Retina (tissue), 1 donor: ENCODE measurements around the gene LINGO3.

ENCODE experiments used
- DNase-seq: peaks from one replicate; pipeline ENCODE4 v3.0.0-alpha.2; 2016

Gene LINGO3

DNA sequence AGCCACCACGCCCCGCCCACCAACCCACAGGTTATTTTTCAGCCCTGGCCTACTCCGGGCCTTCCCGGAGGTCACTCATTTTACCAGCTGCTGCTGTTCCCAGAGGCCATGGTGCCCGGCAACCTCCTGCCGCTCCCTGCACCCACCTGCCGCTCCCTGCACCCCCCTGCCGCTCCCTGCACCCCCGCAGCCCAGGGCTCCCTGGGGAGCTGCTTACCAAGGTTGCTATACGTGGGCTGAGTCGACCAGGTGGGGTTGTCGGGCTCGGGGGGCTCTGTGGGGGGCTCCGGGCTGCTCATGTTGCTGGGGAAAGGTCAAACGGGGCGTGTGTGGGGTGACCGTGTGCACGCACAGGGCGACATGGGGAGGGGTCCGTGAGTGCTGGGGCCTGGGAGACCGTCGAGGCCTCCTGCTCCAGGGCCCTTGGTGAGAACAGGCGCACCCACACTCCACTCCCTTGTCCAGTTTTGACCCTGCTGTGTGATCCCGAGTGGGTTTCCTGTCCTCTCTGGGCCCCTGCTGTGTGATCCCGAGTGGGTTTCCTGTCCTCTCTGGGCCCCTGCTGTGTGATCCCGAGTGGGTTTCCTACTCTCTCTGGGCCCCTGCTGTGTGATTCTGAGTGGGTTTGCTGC is 27.2 kb downstream of the LINGO3 start:
- no peak for DNase-seq

DNA sequence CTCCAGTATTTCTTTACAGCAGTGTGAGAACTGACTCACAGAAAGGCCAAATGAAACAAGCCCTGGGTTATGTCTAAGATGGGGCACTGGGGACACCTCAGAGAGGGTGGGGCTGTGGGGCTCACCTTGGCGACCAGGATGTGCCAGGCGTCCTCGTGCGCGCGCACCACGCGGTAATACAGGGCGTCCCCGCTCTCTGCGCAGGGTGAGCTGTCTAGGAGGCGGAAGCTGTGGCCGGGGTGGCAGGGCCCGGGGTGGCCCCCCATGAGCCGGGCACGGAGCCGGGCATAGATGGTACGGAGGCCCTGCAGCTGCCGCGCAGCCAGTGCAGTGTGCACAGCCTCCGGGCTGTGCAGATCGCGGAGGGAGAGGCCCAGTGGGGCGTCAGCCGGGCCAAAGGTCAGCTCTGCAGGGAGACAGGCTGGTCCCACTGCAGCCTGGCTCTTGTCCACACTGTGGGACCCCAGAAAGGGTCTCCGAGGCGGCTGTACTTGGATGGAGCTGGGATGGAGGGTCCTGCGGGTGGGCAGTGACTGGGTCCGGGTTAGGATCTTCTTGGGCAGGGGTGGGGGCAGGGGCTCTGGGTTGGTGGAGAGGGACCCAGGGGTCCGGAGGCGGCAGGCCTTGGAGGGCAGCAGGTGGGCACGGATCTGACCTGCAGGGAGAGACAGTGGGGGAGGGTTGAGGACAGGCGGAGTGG is 29.3 kb downstream of the LINGO3 start:
- DNase-seq: no peak

DNA sequence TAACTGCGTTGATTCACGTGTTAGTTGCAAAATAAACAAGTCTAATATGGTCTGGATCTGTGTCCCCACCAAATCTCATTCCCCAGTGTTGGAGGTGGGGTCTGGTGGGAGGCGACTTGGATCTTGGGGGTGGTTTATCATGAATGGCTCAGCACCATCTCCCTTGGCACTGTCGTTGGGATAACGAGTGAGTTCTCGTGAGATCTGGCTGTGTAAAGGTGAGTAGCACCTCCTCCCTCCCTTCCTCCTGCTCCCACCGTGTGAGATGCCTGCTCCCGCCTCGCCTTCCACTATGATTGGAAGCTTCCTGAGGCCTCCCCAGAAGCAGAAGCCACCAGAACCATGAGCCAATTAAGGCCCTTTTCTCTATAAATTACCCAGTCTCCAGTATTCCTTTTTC is 30.8 kb downstream of the LINGO3 start:
- no peak for DNase-seq

DNA sequence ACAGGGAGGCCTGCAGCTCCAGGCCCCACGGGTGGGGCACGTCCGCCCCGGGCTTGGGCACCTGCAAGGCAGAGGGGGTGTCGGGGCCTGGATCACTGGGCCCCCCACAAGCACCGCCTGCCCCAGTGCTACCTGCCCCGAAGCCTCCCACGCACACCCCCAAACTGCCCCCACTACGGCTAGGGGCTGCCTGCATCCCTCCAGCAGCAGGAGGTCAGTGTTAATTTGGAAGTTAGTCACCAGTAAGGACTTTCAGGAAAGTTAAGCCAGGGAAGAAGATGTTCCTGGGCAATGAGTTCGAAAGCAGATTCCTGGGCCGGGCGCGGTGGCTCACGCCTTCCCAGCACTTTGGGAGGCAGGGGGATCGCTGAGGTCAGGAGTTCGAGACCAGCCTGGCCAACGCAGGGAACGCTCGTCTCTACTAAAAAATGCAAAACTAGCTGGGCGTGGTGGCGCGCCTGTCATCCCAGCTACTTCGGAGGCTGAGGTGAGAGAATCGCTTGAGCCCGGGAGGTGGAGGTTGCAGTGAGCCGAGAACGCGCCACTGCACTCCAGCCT is 31.4 kb downstream of the LINGO3 start:
- DNase-seq: no peak

DNA sequence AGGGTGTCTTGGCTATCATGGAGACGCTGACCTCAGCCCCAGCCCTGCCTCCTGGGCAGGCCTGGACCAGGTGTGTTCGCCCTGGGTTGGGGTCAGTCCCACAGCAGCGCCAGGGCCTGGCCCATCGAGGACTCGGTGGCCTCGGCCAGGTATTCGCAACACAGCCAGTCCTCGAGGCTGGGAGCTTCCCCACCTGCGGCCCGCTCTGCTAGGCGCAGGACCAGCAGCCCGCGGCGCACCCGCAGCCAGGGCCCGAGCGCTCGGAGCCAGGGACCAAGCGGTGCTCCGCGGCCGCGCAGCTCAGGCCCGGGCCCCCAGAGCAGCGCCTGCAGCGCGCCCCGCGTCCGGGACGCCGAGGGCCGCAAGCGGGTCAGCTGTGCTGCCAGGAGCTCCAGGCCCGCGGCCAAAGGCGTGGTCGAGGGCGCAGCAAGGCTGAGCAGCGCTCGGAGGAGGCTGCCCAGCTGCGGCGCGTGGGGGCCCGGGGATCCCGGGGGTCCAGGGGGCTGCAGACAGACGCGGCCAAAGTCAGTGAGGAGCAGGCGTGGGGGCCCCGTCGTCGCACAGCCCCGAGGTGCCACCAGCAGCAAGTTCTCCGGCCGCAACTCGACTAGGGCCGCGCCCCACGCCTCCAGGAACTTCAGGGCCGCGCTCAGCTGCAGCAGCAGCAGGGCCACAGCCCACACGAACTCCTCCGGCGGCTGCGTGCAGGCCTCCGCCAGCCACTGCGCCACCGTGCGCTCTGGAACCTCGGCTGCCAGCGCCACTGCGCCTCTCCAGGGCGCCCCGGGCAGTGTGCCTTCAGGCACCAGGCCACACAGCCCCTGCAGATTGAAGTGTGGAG is 32.1 kb downstream of the LINGO3 start:
- DNase-seq: no peak

DNA sequence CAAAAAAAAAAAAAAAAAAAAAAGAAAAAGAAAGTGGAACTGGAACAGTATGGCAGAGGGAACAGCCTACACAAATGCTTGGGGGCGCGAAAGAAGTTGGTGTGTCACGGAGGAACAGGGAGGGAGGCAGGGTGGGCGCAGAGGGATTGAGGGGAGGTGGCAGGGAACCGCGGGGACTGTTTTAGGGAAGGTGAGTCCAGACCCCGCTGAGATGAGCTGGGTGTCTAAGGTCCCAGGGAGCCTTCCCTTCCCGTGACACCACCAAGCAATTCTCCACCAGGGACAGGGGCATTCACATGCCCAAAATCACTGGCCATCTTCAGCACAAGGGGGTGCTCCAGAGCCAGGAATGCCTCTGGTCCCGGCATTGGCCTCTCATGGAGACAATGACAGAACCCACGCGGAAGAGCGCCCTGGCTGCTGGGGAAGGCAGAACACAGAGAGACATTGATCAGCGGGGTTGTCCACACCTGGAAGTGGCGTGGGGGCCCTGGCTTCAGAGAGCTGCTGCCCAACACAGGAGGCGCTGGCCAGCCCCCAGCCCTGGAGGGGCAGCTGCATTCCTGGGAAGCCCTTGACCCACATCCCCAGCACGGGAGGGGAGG is 32.9 kb downstream of the LINGO3 start:
- DNase-seq: peak; percentile 83

DNA sequence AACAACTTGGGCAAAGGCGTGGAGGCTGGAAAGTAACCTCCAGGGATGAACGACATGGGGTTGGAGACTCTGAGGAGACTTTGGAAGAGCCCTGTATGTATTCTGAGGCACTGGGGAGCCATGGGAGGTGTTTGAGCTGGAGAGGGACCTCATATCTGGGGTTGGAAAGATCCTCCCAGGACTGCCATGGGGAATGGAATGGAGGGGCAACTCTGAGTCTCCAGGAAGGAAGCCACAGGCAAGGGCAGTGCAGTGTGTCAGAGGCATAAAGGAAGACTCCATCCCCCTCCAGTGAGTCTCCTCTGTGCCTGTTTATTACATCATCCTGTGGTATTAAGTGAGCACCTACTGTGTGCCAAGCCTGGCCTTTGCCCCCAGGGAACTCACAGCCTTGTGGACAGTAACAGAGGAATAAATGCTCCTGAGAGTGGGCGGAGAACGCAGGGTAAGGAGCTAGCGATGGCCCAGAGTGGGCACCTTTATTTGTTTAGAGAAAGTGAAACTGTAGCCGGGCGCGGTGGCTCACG is 33.7 kb downstream of the LINGO3 start:
- no peak for DNase-seq

DNA sequence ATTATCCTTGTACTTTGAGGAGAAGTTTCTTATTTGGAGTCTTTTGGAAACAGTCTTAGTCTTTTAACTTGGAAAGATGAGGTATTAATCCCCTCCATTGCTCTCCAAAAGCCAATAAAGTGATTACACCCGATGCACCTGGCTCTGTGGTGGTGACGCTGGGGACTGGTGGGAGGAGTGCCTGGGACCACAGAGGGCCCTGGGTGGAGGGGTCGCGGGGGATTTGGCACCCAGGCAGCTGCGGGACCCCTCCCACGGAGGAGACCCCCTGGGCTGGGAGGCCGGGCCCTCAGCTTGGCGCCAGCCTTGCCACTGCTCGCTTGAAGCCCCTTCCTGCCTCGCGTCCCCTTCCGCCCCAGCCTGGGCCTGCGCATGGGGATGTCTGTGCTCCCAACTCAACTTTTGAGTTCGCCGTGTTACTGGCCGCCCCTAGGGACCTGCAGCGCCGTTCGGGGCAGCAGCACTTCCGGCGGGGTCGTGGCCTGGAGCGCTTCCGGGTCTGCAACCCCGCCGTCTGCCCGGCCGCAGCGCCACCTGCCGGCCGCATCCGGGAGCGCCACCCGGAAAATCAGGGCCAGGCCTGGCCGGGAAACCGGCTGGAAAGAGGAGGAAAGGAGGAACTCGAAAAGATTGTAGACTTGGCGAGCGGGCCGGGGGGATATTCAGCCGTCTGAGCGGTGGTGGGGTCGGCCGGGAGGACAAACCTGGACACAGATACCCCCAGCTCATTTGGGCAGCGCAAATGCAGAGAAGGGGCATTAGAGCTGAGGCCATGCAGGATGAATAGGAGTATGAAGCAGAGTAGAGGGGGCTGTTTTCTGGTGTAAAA is 34.4 kb downstream of the LINGO3 start:
- DNase-seq: peak; percentile 89

DNA sequence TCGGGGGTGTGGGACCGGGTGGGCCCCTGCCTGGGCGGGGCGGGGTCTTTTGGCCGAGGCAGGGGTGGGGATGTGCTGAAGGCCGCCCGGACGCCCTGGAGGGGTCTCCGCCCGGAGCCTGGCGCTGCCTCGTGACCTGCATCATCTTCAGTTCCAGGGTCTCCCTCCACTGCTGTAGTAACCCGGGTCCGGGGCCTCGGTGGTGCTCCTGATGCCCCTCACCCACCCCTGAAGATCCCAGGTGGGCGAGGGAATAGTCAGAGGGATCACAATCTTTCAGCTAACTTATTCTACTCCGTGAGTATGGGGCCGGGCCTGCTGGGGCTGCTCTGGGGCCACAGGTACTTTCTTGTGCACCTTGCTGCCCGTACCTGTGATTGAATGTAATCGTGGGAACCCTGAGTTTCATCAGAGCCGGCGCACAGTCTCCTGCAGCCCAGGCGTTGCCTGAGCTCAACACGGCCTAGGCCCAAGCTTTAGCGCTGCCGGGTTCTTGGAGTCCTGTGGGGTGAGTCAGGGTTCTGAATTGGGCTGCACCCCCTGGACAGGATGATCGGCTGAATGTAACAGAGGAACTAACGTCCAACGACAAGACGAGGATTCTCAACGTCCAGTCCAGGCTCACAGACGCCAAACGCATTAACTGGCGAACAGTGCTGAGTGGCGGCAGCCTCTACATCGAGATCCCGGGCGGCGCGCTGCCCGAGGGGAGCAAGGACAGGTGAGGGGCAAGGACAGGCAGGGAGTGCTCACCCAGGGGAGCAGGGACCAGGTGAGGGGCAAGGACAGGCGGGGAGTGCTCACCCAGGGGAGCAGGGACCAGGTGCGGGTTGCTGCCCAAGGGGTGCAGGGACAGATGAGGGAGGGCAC is 36.5 kb downstream of the LINGO3 start:
- DNase-seq: no peak

DNA sequence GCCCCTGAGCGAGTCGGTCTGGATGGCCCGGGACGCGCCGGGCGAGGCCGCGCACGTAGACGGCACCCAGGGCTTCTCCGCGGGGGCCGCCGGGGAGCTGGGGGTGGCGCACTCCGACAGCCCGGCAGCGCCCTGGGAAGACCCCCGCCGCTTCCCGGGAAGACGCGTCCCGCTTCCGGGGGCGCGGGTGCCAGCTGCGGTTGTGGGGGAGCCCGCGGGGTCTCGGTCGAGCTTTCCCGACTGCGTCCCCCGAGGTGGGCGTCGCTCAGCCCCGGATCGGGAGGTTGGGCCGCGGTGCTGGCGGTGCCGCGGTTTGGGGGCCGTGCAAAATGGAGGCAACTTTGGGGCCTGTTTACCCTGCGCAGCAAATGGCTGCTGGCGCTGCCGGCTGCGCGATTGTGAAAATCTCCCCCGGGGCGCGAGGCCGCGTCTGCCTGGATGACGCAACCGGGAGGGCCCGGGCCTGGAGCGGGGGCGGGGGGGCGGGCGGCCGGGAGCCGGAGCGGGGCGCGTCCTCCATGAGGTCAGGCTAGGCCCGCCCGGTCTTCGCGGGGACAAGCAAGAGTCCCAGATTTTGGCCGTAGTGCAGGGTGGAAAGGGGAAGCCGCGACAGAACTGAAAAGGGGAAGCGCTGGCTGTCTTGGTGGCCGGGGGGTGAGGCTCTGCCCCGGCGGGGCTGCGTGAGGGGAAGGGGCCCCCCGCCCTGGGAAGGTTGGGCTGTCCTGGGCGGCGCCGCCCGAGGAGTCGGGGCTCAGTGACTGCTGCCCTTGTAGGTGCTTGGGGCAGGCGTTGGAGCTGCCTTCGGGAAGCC is 37.3 kb downstream of the LINGO3 start:
- peak; percentile 59 for DNase-seq

DNA sequence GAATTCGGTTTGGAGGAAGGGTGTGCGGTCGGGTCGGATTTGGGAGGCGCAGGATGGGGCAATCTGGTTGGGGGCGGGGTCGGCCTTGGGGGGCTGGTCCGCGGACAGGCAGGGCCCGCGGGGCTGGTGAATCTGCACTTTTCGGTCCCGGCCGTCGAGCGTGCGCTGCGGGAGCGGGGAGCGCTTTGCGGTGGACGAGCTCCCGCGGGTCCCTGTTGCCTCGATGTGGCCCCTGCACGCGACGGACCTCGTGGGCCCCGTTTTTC is 37.9 kb downstream of the LINGO3 start:
- DNase-seq: no peak

DNA sequence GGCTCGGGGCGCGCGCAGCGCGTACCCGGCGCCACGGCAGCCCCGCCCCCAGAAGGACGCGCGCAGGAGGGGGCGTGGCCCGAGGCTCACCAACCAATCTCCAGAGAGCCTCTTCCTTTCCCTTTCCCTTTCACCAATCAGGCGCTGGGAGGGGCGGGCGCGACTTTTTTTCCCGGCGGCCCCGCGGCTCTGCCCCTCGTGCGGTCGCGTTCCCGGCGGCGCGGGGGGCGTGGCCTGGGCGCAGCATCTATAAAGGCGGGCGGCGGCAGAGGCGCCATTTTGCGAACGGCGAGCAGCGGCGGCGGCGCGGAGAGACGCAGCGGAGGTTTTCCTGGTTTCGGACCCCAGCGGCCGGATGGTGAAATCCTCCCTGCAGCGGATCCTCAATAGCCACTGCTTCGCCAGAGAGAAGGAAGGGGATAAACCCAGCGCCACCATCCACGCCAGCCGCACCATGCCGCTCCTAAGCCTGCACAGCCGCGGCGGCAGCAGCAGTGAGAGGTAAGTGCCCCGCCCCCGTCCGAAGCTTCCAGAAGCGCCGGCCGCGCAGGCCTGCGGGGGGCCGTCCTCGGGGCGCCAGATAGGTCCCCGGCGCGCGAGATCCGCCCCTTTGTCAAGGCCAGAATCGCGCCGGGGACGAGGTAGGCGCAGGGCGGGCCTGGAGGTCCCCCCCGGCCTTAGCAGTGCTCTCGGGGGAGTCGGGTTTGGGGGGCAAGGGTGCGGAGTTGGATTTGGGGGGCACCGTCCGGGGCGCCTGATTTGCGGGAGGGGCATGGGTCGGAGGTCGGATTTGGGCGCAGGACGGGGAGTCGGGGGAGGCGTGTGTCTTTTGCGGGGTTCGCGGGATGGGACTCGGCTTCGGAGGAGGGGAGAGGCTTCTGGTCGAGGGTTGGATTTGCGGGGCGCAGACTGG is 38.5 kb downstream of the LINGO3 start:
- DNase-seq: peak; percentile 100

DNA sequence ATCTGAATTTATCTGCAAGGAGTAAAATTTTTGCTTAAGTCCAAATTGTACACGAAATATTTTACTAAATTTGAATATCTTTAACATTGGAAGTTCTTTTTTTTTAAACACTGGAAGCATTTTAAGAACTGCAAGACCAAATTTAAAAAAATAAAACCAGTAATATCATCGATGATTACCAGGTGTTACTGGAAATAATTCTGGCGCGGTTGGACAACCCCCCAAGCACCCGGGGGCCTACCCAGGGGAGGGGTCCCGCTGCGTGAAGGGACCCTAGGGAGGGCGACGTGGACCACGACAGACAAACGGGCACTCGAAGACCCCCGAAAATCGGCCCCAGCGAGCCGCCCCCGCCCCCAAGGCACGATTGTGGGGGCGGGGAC is 39.1 kb downstream of the LINGO3 start:
- DNase-seq: no peak

DNA sequence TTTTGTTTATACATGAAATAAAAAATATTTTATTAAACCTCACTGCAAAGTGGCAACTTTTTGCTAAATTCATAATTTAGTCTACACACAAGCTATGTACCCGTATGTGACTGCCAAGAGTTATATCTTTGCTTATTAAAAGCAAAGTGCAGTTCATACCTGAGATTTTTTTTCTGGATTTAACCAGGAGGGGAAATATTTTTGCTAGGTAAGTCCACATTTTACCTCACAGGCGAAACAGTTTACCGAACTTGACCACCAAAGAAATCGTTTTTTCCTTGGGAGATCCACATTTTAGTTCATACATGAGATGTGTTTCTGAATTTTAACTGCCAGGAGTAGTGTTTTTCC is 39.5 kb downstream of the LINGO3 start:
- no peak for DNase-seq

DNA sequence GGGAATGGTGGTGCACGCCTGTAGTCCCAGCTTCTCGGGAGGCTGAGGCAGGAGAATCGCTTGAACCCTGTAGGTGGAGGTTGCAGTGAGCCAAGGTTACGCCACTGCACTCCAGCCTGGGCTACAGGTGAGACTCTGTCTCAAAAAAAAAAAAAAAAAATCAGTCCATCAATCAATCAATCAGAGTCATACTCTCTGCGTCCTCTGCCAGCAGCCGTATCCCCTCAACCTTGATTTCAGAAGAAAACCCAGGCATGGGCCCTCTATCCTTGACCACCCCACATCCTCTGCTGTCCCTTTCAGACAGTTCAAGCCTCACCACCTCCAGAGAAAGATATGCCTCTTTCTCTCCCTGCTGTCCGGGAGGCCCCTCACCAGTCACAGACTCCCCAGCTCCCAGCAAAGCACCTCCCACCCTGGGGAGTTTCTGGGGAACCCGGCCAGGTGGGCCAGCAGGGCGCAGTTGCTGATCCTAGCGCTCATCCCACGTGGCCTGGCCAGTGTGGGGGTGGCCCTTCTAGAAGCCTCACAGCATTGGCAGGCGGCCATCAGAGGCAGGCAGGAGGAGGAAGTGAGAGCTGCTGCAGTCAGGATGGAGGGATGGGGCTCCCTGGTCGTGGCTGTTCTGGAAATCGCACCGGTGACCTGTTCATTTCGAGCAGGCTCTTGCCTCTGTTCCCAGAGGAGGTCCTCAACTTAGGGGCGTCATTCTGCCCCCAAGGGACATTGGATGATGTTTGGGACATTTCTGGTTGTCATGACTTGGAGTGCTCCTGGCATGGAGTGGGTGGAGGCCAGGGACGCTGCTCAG is 41.6 kb downstream of the LINGO3 start:
- DNase-seq: no peak

DNA sequence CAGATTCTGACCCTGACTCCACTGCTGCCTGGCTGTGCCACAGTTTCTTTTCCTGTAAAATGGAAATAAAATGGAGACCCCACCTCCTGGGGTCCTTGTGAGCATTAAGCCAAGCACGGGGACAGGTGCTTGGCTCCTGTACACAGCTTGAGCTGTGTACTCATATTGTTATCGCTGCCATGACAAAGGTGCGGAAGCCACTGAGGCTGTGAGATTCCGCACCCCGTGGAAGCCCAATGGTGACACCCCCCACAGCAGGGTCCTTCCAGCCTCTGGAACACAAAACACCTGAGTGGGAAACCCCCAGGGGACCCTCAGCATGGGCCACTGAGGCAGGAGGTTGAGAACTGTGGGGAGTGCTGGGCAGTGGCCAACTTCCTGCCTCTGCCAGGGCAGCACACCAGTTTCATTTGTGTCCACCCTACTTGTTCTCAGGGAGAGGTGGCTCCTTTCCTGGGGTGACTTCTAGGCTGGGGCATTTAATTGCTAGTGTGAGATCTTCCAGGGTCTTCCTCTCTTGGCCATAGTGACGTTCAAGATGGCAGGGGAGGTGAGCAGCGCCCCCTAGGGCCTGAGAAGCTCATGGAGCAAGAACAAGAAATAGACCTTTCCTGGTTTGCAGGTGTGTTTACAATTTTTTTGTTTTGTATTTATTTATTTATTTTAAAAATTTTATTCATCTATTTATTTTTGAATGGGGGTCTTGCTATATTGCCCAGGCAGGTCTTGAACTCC is 46.3 kb downstream of the LINGO3 start:
- DNase-seq: no peak

DNA sequence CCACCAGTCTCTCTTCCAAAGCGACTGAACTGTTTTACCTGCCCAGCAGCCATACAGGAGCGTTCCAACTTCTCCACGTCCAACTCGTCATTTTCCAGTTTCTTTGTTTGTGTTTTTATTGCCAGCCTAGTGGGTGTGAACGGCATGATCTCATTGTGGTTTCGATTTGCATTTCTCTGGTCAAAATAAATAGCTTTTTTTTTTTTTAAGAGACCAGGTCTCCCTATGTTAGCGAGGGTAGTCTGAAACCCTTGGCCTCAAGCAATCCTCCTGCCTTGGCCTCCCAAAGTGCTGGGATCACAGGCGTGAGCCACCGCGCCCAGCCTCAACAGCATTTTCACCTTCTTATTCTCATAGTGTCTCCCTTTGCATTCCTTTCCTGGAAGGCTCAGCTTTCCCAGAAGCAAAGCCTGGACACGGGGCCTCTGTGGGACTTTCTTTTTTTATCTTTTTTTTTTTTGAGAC is 47.6 kb downstream of the LINGO3 start:
- DNase-seq: no peak

DNA sequence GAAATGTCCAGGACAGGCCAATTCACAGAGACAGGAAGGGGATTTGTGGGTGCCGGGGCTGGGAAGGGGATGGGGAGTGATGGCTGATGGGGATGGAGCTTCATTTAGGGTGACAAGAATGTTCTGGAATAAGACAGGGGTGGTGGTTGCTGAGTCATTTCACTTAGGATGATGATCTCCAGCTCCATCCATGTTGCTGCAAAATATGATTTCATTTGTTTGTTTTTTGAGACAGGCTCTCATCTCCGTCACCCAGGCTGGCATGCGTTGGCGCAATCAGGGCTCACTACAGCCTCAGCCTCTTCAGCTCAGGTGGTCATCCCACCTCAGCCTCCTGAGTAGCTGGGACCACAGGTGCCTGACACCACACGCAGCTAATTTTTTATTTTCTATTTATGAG is 48.6 kb downstream of the LINGO3 start:
- no peak for DNase-seq
